ENCODE measurements around the gene TMCO6.
"Not testable (repeated sequence)": the region's sequence is repeated elsewhere in the genome, so short reads cannot be mapped to it uniquely, and the experiment has no call there.

The TMCO6 gene

GRCh38 chr5:140639148-140639981, at the start of gene TMCO6:
TMCO6 (plus strand) TSS chr5:140639451; CDS start chr5:140639528, 77 bp downstream.
- Histone ChIP-seq H3K4me1 (ENCODE audit: control insufficient read depth in 1 of 2, insufficient read depth in 2 of 2, low read length in 2 of 2) (no peaks in the 10 kb centered on the region), H3K27ac (ENCODE audit: low read length) (peak within 1 kb of the TSS; percentile 92), H3K36me3 (ENCODE audit: control insufficient read depth in 1 of 2, insufficient read depth in 2 of 2, low read length in 2 of 2) (peaks cover 10 to 18% of the 10 kb centered on the region in 2 donors), H3K27me3 (ENCODE audit: low read depth, low read length) (no peaks in the 10 kb centered on the region), H3K4me3 (ENCODE audit: low read depth in 1 of 2, low read length in 2 of 2) (peak within 1 kb of the TSS; percentile 66 to 70), H3K9me3 (ENCODE audit: control insufficient read depth in 1 of 2, low read length in 2 of 2) (no peaks in the 10 kb centered on the region)

GRCh38 chr5:140590861-140591260, 48.4 kb upstream of the TMCO6 start:
- Histone ChIP-seq H3K27ac (ENCODE audit: low read length) (peak overlapping the region; percentile 20), H3K36me3 (ENCODE audit: control insufficient read depth in 1 of 2, insufficient read depth in 2 of 2, low read length in 2 of 2) (no peaks in the 10 kb centered on the region), H3K9me3 (ENCODE audit: control insufficient read depth in 1 of 2, low read length in 2 of 2) (no peaks in the 10 kb centered on the region), H3K4me1 (ENCODE audit: control insufficient read depth in 1 of 2, insufficient read depth in 2 of 2, low read length in 2 of 2) (no peaks in the 10 kb centered on the region), H3K4me3 (ENCODE audit: low read depth in 1 of 2, low read length in 2 of 2) (no peak overlapping the region), H3K27me3 (ENCODE audit: low read depth, low read length) (no peaks in the 10 kb centered on the region)

GRCh38 chr5:140591747-140592372, 47.4 kb upstream of the TMCO6 start:
- Histone ChIP-seq H3K27me3 (ENCODE audit: low read depth, low read length) (no peaks in the 10 kb centered on the region), H3K36me3 (ENCODE audit: control insufficient read depth in 1 of 2, insufficient read depth in 2 of 2, low read length in 2 of 2) (no peaks in the 10 kb centered on the region), H3K27ac (ENCODE audit: low read length) (peak overlapping the region; percentile 20), H3K4me3 (ENCODE audit: low read depth in 1 of 2, low read length in 2 of 2) (peak overlapping the region in 1 of 2 donors; percentile 12), H3K4me1 (ENCODE audit: control insufficient read depth in 1 of 2, insufficient read depth in 2 of 2, low read length in 2 of 2) (no peaks in the 10 kb centered on the region), H3K9me3 (ENCODE audit: control insufficient read depth in 1 of 2, low read length in 2 of 2) (no peaks in the 10 kb centered on the region)

- not testable (repeated sequence) for H3K27ac ChIP-seq (ENCODE audit: low read length)
Measured at GRCh38 chr5:140593070-140593469, 46.2 kb upstream of the TMCO6 start.

GRCh38 chr5:140594169-140594568, 45.1 kb upstream of the TMCO6 start:
- Histone ChIP-seq H3K9me3 (ENCODE audit: control insufficient read depth in 1 of 2, low read length in 2 of 2) (no peaks in the 10 kb centered on the region), H3K36me3 (ENCODE audit: control insufficient read depth in 1 of 2, insufficient read depth in 2 of 2, low read length in 2 of 2) (no peaks in the 10 kb centered on the region), H3K4me1 (ENCODE audit: control insufficient read depth in 1 of 2, insufficient read depth in 2 of 2, low read length in 2 of 2) (no peaks in the 10 kb centered on the region), H3K4me3 (ENCODE audit: low read depth in 1 of 2, low read length in 2 of 2) (no peak overlapping the region), H3K27ac (ENCODE audit: low read length) (no peak overlapping the region), H3K27me3 (ENCODE audit: low read depth, low read length) (no peaks in the 10 kb centered on the region)

More at GRCh38 chr5:140593070-140593469, 46.2 kb upstream of the TMCO6 start:
- not testable (repeated sequence) for H3K4me3 ChIP-seq (ENCODE audit: low read depth in 1 of 2, low read length in 2 of 2); H3K27me3 ChIP-seq (ENCODE audit: low read depth, low read length); H3K4me1 ChIP-seq (ENCODE audit: control insufficient read depth in 1 of 2, insufficient read depth in 2 of 2, low read length in 2 of 2); H3K36me3 ChIP-seq (ENCODE audit: control insufficient read depth in 1 of 2, insufficient read depth in 2 of 2, low read length in 2 of 2); H3K9me3 ChIP-seq (ENCODE audit: control insufficient read depth in 1 of 2, low read length in 2 of 2)

- no peaks in the 10 kb centered on the region for H3K9me3 ChIP-seq (ENCODE audit: control insufficient read depth in 1 of 2, low read length in 2 of 2)
- H3K36me3 ChIP-seq (ENCODE audit: control insufficient read depth in 1 of 2, insufficient read depth in 2 of 2, low read length in 2 of 2) = no peaks in the 10 kb centered on the region
- no peaks in the 10 kb centered on the region for H3K27me3 ChIP-seq (ENCODE audit: low read depth, low read length)
- peak overlapping the region; percentile 3 for H3K27ac ChIP-seq (ENCODE audit: low read length)
- H3K4me3 ChIP-seq (ENCODE audit: low read depth in 1 of 2, low read length in 2 of 2) = no peak overlapping the region
- H3K4me1 ChIP-seq (ENCODE audit: control insufficient read depth in 1 of 2, insufficient read depth in 2 of 2, low read length in 2 of 2) = no peaks in the 10 kb centered on the region
Measured at GRCh38 chr5:140595538-140596300, 43.5 kb upstream of the TMCO6 start.

GRCh38 chr5:140596321-140596741, 42.9 kb upstream of the TMCO6 start:
- Histone ChIP-seq H3K4me3 (ENCODE audit: low read depth in 1 of 2, low read length in 2 of 2) (no peak overlapping the region), H3K27ac (ENCODE audit: low read length) (peak overlapping the region; percentile 23), H3K27me3 (ENCODE audit: low read depth, low read length) (no peaks in the 10 kb centered on the region), H3K4me1 (ENCODE audit: control insufficient read depth in 1 of 2, insufficient read depth in 2 of 2, low read length in 2 of 2) (no peaks in the 10 kb centered on the region), H3K36me3 (ENCODE audit: control insufficient read depth in 1 of 2, insufficient read depth in 2 of 2, low read length in 2 of 2) (no peaks in the 10 kb centered on the region), H3K9me3 (ENCODE audit: control insufficient read depth in 1 of 2, low read length in 2 of 2) (no peaks in the 10 kb centered on the region)

- H3K9me3 ChIP-seq (ENCODE audit: control insufficient read depth in 1 of 2, low read length in 2 of 2) = no peaks in the 10 kb centered on the region
- H3K27ac ChIP-seq (ENCODE audit: low read length) = no peak overlapping the region
- H3K36me3 ChIP-seq (ENCODE audit: control insufficient read depth in 1 of 2, insufficient read depth in 2 of 2, low read length in 2 of 2) = no peaks in the 10 kb centered on the region
- H3K27me3 ChIP-seq (ENCODE audit: low read depth, low read length) = no peaks in the 10 kb centered on the region
- H3K4me1 ChIP-seq (ENCODE audit: control insufficient read depth in 1 of 2, insufficient read depth in 2 of 2, low read length in 2 of 2) = no peaks in the 10 kb centered on the region
- no peak overlapping the region for H3K4me3 ChIP-seq (ENCODE audit: low read depth in 1 of 2, low read length in 2 of 2)
Measured at GRCh38 chr5:140598836-140599235, 40.4 kb upstream of the TMCO6 start.

- no peaks in the 10 kb centered on the region for H3K27me3 ChIP-seq (ENCODE audit: low read depth, low read length)
- H3K36me3 ChIP-seq (ENCODE audit: control insufficient read depth in 1 of 2, insufficient read depth in 2 of 2, low read length in 2 of 2) = no peaks in the 10 kb centered on the region
- no peaks in the 10 kb centered on the region for H3K4me1 ChIP-seq (ENCODE audit: control insufficient read depth in 1 of 2, insufficient read depth in 2 of 2, low read length in 2 of 2)
- no peaks in the 10 kb centered on the region for H3K9me3 ChIP-seq (ENCODE audit: control insufficient read depth in 1 of 2, low read length in 2 of 2)
- H3K27ac ChIP-seq (ENCODE audit: low read length) = no peak overlapping the region
- no peak overlapping the region for H3K4me3 ChIP-seq (ENCODE audit: low read depth in 1 of 2, low read length in 2 of 2)
Measured at GRCh38 chr5:140600096-140600495, 39.2 kb upstream of the TMCO6 start.

GRCh38 chr5:140602147-140602546, 37.1 kb upstream of the TMCO6 start:
- Histone ChIP-seq H3K27me3 (ENCODE audit: low read depth, low read length) (no peaks in the 10 kb centered on the region), H3K4me3 (ENCODE audit: low read depth in 1 of 2, low read length in 2 of 2) (no peak overlapping the region), H3K9me3 (ENCODE audit: control insufficient read depth in 1 of 2, low read length in 2 of 2) (no peaks in the 10 kb centered on the region), H3K4me1 (ENCODE audit: control insufficient read depth in 1 of 2, insufficient read depth in 2 of 2, low read length in 2 of 2) (no peaks in the 10 kb centered on the region), H3K27ac (ENCODE audit: low read length) (no peak overlapping the region), H3K36me3 (ENCODE audit: control insufficient read depth in 1 of 2, insufficient read depth in 2 of 2, low read length in 2 of 2) (no peaks in the 10 kb centered on the region)

- H3K4me1 ChIP-seq (ENCODE audit: control insufficient read depth in 1 of 2, insufficient read depth in 2 of 2, low read length in 2 of 2); H3K9me3 ChIP-seq (ENCODE audit: control insufficient read depth in 1 of 2, low read length in 2 of 2); H3K27me3 ChIP-seq (ENCODE audit: low read depth, low read length); H3K27ac ChIP-seq (ENCODE audit: low read length); H3K36me3 ChIP-seq (ENCODE audit: control insufficient read depth in 1 of 2, insufficient read depth in 2 of 2, low read length in 2 of 2); H3K4me3 ChIP-seq (ENCODE audit: low read depth in 1 of 2, low read length in 2 of 2): not testable (repeated sequence)
Measured at GRCh38 chr5:140603446-140603698, 35.9 kb upstream of the TMCO6 start.
